Activated CD4-positive, alpha-beta T cell treated with anti-CD3 and anti-CD28 coated beads, Interleukin-2, Interleukin-4, amounts not matched to agents 100 ng/mL and 50 ng/mL, durations not matched to agents 16 hours and 8 hours (primary cell): Measurements from ENCODE around the gene CBX8.
"Not testable (repeated sequence)": the region's sequence is repeated elsewhere in the genome, so short reads cannot be mapped to it uniquely, and the experiment has no call there.

Source experiments
- DNase-seq: peaks from one replicate; pipeline ENCODE4 v3.0.0-alpha.2; 2020; ENCODE audit warnings: low spot score

CBX8 gene

DNA sequence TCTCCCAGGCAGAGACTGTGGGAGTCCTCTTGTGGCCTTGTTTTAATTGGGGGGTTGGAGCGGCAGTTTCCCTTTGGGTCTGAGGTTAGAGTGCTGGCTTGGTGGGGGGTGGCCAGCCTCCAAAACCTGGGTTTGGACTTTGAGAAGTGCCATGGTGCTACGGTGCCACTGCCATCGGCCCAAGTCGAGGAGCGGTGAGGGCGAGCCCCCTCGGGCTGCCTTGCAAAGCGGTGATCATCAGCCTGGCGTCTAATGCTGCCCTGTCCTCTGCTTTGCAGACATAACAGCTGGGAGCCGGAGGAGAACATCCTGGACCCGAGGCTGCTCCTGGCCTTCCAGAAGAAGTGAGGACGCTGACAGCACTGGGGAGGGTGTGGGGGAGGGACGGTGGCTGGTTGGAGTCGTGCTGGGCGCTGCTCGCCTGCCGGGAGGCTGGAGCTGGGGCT is 17.8 kb downstream of the CBX8 start:
- no peak for DNase-seq

DNA sequence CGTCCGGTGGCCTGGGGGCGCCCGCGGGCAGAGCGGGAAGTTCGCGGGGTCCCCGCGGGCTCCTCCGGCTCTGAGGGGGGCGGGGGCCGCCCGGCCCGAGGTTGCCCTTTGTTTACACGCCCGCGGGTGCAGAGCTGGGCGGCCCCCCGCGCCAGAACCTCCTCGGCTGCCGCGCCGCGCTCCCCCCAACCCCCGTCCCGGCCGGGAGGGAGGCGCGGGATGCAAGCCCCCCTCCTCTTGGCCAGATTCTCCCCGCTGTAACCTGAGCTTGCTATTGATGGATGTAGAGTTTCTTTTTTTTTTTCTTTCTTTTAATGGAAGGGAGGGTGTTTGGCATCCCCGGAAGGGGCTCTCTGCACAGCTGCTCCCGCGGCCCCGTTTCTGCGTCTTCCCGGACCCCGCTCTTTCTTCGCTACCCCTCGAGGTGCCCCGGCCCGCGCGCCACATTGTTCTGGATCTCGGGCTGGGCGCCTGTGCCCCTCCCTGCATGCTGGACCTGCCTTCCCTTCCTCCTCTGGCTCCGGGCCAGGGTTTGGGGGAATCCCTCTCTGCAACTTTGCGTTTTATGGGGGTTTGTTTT is 18.3 kb downstream of the CBX8 start:
- no peak for DNase-seq

DNA sequence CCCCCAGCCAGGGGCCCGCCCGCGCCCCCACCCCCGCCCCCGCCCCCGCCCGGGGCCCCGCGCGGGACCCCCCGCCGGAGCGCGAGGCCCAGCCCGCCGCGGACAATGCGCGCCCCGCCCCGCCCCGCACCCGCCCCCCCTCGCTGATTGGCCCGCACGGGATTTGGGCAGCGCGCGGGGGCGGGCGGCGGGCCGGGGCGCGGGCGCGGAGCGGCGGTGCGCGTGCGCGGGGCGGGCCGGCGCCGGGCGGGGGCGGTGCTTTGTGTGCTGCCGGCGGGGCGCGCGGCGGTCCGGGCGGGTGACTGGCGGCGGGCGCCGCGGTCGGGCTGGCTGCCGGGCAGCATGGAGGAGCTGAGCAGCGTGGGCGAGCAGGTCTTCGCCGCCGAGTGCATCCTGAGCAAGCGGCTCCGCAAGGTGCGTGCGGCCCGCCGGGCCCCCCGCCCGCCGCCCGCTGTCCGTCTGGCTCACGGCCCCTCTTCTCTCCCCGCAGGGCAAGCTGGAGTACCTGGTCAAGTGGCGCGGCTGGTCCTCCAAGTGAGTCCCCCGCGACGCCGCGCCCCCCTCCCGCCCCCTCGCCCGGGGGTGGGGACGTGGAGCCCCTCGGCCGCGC is 18.9 kb downstream of the CBX8 start, which contains the start of gene CBX2:
Gene CBX2, plus strand, starts transcription at position 255 of the 610 bp plus-strand sequence. Its CDS starts 88 bp downstream, at position 343.
- peak; percentile 76 for DNase-seq

DNA sequence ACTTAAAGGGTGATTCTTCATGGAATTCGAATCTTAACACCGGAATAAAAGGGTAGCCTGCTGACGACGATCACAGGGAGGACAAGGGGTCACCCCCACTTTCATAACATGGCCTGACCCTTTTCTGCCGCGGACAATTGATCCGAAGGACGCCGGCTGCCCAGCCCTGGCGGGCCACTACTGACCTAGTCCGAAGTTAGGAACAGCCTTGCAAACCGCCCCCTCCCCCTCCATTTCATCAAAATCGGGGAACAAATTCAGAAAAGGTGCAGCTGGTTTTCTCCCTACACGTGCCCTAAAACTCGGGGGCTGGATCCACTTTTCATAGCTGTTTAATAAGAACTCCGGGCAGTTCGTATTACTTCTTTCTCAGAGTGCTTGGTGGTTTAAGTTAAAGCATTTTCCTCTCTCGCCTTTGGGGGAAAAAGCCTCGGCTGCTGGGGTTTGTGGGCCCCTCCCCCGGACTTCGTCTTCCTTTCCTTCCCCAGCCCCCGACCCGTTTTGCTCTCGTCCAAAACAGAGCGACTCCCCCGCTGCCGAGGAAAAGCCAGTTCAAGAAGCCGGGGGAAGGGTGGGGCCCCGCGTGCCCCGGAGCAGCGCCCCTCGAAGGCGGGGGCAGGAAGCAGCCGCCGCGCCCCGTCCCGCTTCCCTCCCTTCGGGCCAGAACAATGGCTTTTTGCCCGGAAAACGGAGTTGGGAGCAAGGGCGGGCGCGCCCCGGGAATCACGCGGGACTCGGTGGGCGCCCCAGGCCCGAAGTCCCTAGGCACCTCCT is 19.6 kb downstream of the CBX8 start:
- no peak for DNase-seq

DNA sequence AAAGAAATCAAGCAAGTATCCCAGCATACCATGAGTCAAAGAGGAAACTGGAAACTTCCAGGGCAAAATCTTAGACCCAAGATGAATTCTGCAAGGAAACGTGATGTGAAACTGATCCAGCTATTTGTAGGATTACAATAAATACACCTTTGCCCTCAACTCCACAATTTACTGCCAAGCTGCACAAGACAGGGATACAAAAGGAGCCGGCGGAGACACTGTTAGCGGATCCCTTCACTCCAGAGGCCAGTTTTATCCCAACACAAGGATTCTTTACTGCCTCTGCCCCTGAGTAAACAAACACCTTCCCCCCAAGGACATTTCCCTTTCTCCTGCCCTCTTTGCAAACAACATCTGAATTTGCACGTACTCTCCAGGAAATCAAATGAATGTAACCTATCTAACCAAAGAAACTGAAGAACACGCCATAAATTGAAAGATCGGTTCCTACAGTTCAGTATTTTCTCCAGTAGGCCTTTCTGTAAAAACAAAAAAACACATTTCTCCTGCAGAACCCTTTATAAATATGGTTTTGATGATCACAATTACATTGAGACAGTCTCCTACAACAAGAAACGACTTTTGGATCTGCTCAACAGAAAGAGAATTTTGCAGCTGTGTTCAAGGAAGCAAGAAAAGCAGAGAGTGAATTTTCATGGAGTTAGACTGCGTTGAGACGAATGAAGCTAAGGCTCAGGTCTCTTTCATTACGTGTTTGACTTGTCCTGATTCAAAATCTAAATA is 20.3 kb downstream of the CBX8 start:
- DNase-seq, result no peak

DNA sequence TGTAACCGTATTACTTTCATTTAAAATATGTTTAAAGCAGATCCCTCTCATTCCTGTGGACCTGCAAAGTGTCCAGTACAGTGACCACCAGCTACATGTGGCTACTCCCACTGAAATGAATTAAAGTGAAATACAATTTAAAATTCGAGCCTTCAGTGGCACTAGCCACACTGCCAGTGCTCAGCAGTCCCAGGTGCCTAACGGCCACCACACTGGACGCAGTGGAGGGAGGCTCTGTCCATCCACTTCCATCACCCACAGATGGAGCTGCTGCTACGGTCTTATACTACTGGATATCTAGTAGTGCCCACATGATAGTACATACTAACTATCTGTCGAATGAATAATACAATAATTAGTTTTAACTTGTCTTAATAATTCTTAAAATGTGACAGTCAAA is 21.2 kb downstream of the CBX8 start:
- DNase-seq, result no peak

DNA sequence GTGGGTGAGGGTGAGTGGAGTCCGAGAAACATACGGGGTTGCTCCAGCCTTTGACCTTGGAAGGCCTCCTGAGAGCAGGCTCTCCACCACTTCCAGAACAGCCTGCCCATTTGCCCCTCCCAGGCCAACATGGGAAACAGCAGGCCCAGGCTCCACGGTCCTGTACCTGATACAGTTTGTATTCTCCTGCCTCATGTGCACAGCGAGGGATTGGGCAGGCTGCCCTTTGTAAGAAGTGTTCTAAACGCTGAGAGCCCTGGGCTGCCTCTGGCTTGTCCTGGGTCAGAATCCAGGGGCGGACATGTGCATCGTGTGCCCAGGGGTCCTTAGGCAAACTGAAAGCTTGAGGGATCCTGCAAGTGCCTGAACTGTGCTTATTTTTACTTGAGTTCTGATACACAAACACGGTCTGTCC is 22.3 kb downstream of the CBX8 start:
- no peak for DNase-seq

DNA sequence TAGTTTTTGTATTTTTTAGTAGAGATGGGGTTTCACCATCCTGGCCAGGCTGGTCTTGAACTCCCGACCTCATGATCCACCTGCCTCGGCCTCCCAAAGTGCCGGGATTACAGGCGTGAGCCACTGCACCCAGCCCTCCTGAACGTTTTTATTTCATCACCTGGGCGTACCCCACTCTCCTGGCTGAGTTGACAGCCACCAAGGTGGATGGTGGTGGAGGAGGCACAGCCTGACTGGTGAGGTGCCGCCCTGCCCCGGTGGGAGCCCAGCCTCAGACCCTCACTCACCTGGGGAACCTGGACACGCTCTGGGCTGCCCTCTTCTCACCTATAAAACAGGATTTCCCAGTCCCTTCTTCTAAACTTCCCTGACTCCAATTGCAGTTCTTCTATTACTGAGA is 24.2 kb downstream of the CBX8 start:
- DNase-seq, result not testable (repeated sequence)

DNA sequence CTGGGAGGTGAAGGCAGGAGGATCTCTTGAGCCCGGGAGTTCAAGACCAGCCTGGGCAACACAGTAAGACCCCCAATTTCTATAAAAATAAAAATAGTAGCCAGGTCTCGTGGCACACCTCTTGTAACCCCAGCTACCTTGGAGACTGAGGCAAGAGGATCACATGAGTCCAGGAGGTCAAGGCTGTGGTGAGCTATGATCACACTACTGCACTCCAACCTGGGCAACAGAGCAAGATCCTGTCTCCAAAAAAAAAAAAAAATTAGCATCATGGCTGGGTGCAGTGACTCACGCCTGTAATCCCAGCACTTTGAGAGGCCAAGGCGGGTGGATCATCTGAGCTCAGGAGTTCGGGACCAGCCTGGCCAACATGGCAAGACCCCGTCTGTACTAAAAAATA is 25.6 kb downstream of the CBX8 start:
- DNase-seq, result no peak

DNA sequence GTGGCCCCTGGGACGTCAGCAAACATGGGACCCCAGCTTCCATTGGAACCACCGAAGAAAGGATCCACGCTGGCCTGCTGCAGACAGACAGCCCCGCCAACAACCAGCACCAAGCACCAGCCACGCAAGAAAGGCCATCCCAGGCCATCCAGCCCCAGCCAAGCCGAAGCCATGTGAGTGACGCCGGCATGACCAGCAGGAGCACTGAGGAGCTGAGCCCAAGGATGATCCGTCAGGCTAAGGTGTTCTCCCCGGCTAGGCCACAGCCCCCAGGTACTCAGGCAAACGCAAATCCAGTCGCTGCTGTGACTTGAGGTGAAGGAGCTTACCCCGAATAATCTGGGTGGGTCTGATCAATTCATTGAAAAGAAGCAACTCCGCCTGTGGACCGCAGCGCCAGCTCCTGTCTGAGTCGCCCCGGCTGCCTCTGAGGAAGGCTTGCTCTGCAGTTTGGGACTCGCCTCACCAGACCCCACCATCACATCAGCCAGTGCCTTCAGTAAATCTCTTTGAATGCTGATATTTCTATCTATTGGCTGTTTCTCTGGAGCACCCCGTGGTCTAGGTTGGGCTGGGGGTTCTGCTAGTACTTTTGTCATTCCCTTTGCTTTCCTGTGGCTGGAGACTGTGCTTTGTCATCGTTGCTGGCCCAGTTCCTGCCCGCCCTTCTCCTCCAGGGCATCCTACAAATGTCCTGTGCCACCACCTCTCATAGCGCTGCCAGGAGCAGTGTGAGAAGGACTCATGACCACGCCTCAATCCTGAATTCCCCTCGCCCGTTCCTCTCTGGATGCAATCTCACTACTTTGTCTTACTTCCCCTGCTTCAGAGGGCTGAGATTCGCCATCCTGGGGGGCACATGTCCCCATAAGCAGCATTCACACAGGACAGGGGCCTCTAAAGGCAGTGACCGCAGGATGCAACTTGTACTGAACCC is 27.0 kb downstream of the CBX8 start:
- DNase-seq, result no peak

DNA sequence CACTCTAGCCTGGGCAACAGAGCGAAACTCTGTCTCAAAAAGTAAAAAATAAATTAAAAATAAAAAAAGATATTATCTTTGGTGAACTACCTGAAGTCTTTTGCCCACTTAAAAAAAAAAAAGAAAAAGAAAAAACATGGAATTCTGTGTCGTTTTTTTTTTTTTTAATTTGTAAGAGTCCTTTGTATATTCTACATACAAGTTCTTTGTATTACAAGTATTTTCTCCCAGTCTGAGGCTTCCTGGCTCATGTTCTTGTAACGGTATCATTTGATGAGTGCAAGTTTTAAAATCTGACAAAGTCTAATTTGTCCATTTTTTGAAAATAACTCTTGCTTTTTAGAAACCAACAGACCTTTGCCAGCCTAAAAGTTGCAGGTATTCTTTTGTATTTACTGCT is 31.2 kb downstream of the CBX8 start:
- no peak for DNase-seq

DNA sequence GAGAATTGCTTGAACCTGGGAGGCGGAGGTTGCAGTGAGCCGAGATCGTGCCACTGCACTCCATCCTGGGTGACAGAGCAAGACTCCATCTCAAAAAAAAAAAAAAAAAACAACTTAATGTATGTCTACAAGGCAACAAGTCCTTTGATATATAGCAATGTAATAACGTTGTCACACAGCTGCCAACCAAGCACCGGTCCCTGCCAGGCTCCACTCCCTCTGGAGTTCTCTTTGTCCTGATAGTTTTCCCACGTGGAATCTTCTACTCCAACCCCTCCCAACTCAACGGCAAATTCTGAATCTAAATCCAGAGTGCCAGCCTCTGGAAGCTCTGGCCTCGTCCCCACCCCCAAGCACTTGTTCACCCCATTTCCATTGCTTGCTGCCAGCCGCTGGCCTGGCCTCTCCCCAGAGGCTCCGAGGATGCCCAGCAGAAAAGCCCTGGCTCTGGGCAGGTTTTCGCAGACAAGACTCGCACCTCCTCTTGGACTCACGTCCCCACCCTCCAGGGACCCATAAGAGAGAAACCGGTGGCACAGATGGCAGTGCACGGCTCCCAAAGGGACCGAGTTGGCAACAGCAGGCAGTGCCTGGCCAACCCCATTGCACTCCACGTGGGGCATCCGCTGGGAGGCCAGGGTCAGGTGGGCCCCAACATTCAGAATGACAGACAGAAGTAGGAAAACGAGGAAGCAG is 34.8 kb downstream of the CBX8 start:
- DNase-seq, result no peak

DNA sequence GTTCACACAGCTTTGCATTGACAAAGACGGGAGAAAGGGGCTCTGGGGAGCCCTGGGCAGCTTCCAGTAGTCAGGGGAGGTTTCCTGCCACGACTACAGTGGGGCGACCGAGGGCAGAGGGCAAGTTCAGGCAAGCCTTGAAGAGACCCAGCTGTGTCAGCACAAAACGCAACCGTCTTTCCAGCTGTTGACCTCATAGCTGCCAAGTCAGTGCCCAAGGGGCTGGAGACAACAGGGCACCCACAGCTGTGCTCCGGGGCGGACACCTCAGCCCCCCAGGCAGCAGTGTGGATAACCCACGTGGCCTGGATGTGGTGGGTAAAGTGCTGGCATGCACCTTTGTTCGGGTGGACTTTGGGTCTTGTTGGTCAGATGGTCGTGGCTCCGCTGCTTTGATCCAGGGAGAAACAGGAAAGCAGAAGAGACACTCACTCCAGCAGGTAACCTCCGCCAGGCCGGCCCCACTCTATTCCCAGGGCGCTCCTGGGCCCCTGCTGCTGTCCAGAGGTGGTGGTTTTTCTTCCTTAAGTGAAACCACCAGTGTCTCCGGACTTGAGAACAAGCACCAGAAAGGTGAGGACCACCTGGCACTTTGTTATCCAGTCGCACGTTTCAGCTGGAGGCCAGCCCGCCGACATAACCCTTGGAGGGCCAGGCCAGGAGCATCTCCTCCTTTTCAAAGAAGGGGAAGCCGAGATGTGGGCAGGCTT is 36.5 kb downstream of the CBX8 start:
- DNase-seq, result no peak

DNA sequence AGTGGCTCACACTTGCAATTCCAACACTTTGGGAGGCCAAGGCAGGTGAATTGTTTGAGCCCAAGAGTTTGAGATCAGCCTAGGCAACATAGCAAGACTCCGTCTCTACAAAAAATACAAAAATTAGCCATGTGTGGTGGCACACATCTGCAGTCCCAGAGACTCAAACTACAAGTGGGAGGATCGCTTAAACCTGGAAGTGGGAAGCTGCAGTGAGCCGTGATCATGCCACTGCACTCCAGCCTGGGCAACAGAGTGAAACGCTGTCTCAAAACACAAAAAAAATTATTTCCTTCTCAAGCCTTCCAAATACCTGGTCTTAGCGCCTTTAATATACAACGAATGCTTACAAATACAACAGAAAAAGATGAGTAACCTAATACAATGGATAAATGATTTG is 38.6 kb downstream of the CBX8 start:
- DNase-seq, result no peak

DNA sequence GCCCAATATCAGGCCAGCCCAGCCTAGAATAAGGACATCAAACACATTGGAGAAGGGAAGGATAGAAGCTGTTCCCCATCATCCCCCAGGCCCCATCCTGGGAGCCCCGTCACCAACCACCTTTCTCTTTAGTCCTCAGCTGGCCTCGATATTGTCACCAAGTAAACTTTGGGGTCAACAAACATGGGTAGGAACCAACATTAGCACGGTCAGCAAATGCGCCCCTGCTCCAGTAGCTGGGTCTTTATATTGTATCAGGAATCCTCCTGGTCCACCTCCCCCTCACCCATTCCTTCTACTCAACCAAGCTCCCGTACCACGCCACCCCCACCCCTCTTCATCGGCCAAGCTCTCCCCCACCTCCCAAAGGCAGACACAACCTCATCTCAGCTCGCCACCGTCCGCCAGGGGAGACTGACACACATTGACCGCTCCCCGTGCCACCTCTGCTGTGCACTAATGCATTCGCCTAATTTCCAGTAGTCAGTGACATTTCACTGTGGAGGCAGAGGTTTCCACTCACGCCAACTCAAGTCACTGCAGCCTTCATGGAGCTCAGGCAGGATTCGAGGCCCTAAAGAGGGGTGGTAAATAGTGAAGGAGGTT is 39.6 kb downstream of the CBX8 start:
- DNase-seq, result no peak

DNA sequence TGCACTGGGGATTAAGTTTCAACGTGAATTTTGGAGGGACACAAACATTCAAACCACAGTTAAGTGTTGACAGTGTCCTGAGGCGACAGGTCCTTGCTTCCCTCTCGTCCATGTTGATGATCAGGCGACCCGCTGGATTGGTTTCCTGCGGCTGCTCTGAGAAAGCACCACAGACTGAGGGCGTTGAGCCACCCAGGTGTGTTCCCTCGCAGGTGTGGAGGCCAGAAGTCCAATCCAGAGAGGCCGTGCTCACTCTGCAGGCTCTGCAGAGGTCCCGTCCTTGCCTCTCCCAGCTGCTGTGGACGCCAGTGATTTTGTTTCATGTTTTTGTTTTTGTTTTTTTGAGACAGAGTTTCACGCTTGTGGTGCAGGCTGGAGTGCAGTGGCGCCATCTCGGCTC is 41.3 kb downstream of the CBX8 start:
- DNase-seq, result no peak

DNA sequence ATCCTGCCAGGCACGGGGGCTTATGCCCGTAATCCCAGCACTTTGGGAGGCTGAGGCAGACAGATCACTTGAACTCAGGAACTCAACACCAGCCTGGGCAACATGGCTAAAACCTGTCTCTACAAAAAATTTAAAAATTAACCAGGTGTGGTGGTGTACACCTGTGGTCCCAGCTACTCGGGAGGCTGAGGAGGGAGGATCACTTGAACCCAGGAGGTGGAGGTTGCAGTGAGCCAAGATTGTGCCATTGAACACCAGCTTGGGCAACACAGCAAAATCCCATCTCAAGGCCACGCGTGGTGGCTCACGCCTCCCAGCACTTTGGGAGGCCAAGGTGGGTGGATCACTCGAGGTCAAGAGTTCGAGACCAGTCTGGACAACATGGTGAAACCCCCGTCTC is 42.0 kb downstream of the CBX8 start:
- not testable (repeated sequence) for DNase-seq

DNA sequence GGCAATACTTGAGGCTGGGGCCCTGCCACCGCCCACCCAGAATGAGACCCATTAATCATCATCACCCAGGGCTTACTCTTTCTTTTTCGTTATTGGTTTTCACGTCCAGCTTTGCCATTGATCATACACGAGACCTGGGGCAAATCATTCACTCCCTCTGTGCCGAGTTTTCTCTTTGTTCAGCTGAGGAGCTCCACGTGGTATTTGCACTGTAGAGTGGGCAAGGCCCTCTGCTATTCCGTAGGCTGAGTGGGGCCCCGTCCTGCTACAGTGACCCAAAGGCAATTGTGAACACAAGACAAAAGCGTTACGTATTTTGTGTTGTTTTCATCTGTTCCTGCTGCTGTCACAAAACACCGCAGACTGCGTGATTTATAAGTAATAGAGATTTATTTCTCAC is 42.5 kb downstream of the CBX8 start:
- no peak for DNase-seq

DNA sequence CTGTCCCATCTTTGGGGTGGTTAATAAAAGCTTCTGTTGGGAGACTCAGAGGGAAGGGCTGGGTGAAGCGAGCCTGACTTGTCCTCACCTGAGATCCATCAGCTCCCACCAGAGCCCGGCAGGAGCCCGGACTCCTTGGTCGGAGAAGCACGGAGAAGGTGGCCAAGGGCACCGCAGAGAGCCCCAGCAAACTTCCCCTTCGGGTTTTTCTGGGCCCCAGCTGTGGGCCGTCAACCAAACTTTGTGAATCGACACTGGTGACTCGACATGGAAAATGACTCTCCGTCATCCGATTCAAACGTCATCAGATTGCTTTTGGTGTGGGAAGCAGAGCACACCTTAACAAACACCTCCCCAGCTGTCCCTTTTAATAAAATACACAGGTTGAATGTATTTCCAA is 44.7 kb downstream of the CBX8 start:
- DNase-seq, result no peak
